ENCODE results near the gene IL17REL.
"Not testable (repeated sequence)": the region's sequence is repeated elsewhere in the genome, so short reads cannot be mapped to it uniquely, and the experiment has no call there.

IL17REL gene

GRCh38 chr22:49989826-49990225, 22.7 kb downstream of the IL17REL start:
- not testable (repeated sequence) for H3K27me3 ChIP-seq (ENCODE audit: control insufficient read depth in 3 of 3, insufficient read depth in 3 of 3, low read depth in 1 of 3, low read length in 3 of 3); H3K4me1 ChIP-seq (ENCODE audit: control insufficient read depth in 2 of 2, insufficient read depth in 1 of 2, low read depth in 1 of 2, low read length in 2 of 2); H2BK5ac ChIP-seq (ENCODE audit: low read length); H3K9ac ChIP-seq (ENCODE audit: low read depth, low read length, poor library complexity); H2BK120ac ChIP-seq (ENCODE audit: low read depth, low read length); DNase-seq (ENCODE audit: low spot score); H2BK12ac ChIP-seq (ENCODE audit: low read length); H2BK15ac ChIP-seq (ENCODE audit: low read length); H3K4ac ChIP-seq (ENCODE audit: low read length); H2AK5ac ChIP-seq (ENCODE audit: low read depth, low read length); H4K91ac ChIP-seq (ENCODE audit: low read depth, low read length, poor library complexity); H3K36me3 ChIP-seq (replicated peaks in 1 of 2; ENCODE audit: control insufficient read depth in 2 of 2, insufficient read depth in 2 of 2, low read length in 2 of 2); H3K18ac ChIP-seq (ENCODE audit: low read length); H3K4me2 ChIP-seq (ENCODE audit: insufficient read depth, low read length, poor library complexity, severe bottlenecking); H3K14ac ChIP-seq (ENCODE audit: low read length); H4K8ac ChIP-seq (ENCODE audit: low read depth, low read length); H3K27ac ChIP-seq (replicated peaks; ENCODE audit: low read length); H3K4me3 ChIP-seq (ENCODE audit: low read length in 2 of 2); H3K23ac ChIP-seq (ENCODE audit: low read depth, low read length, poor library complexity); H3K79me1 ChIP-seq (ENCODE audit: low read depth, low read length); H2AFZ ChIP-seq (ENCODE audit: low read length)
- H3K9me3 ChIP-seq (replicated peaks in 1 of 2; ENCODE audit: control insufficient read depth in 2 of 2, insufficient read depth in 1 of 2, low read depth in 1 of 2, low read length in 2 of 2): peaks cover 5 to 14% of the 10 kb centered on the region in 2 donors
- no CpG with 5 or more reads among the region's 24 CpGs for WGBS, 2 donors (ENCODE audit: extremely low coverage in 2 of 2, insufficient read length in 2 of 2, insufficient replicate concordance in 1 of 2)

DNA sequence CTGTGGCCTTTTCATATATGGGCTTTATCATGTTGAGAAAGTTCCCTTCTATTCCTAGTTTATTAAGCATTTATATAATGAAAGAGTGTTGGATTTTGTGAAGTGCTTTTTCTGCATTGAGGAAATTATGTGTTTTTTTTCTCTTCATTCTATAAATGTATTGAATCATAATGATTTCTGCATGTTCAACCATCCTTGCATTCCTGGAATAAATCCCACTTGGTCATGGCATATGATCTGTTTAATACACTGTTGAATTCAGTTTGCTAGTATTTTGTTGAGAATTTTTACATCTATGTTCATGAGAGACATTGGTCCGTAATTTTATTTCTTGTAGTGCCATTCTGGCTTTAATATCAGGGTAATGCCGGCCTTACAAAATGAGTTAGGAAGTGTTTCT, 26.2 kb downstream of the IL17REL start:
- H3K9ac ChIP-seq (ENCODE audit: low read depth, low read length, poor library complexity): no peak overlapping the region
- peaks cover 2 to 22% (median 17%) of the 10 kb centered on the region in 3 experiments for H3K27me3 ChIP-seq (ENCODE audit: control insufficient read depth in 3 of 3, insufficient read depth in 3 of 3, low read depth in 1 of 3, low read length in 3 of 3)
- no peak overlapping the region for H3K27ac ChIP-seq (replicated peaks; ENCODE audit: low read length)
- no peak overlapping the region for H2BK15ac ChIP-seq (ENCODE audit: low read length)
- no peak overlapping the region for H2AK5ac ChIP-seq (ENCODE audit: low read depth, low read length)
- H3K14ac ChIP-seq (ENCODE audit: low read length): no peak overlapping the region
- no peak overlapping the region for H4K8ac ChIP-seq (ENCODE audit: low read depth, low read length)
- H3K36me3 ChIP-seq (replicated peaks in 1 of 2; ENCODE audit: control insufficient read depth in 2 of 2, insufficient read depth in 2 of 2, low read length in 2 of 2): no peaks in the 10 kb centered on the region
- no peak overlapping the region for H3K4me3 ChIP-seq (ENCODE audit: low read length in 2 of 2)
- no peak overlapping the region for H3K18ac ChIP-seq (ENCODE audit: low read length)
- H3K4ac ChIP-seq (ENCODE audit: low read length): no peak overlapping the region
- H2AFZ ChIP-seq (ENCODE audit: low read length): no peak overlapping the region
- no peaks in the 10 kb centered on the region for H3K4me1 ChIP-seq (ENCODE audit: control insufficient read depth in 2 of 2, insufficient read depth in 1 of 2, low read depth in 1 of 2, low read length in 2 of 2)
- no peak overlapping the region for H2BK12ac ChIP-seq (ENCODE audit: low read length)
- peaks cover 5 to 13% of the 10 kb centered on the region in 2 donors for H3K9me3 ChIP-seq (replicated peaks in 1 of 2; ENCODE audit: control insufficient read depth in 2 of 2, insufficient read depth in 1 of 2, low read depth in 1 of 2, low read length in 2 of 2)
- no peak overlapping the region for H2BK5ac ChIP-seq (ENCODE audit: low read length)
- no peak overlapping the region for H3K4me2 ChIP-seq (ENCODE audit: insufficient read depth, low read length, poor library complexity, severe bottlenecking)
- H3K79me1 ChIP-seq (ENCODE audit: low read depth, low read length): no peaks in the 10 kb centered on the region
- no CpG with 5 or more reads among the region's 2 CpGs for WGBS, 2 donors (ENCODE audit: extremely low coverage in 2 of 2, insufficient read length in 2 of 2, insufficient replicate concordance in 1 of 2)
- H4K91ac ChIP-seq (ENCODE audit: low read depth, low read length, poor library complexity): no peak overlapping the region
- H3K23ac ChIP-seq (ENCODE audit: low read depth, low read length, poor library complexity): no peak overlapping the region
- DNase-seq (ENCODE audit: low spot score): no peak
- H2BK120ac ChIP-seq (ENCODE audit: low read depth, low read length): no peak overlapping the region

- Histone ChIP-seq H3K18ac (ENCODE audit: low read length) (peak overlapping the region; percentile 94), H4K91ac (ENCODE audit: low read depth, low read length, poor library complexity) (no peak overlapping the region), H3K4me3 (ENCODE audit: low read length in 2 of 2) (peak overlapping the region in 1 of 2 donors; percentile 23), H3K4me1 (ENCODE audit: control insufficient read depth in 2 of 2, insufficient read depth in 1 of 2, low read depth in 1 of 2, low read length in 2 of 2) (no peaks in the 10 kb centered on the region), H3K4ac (ENCODE audit: low read length) (no peak overlapping the region), H3K4me2 (ENCODE audit: insufficient read depth, low read length, poor library complexity, severe bottlenecking) (peak overlapping the region; percentile 25), H3K9me3 (replicated peaks in 1 of 2; ENCODE audit: control insufficient read depth in 2 of 2, insufficient read depth in 1 of 2, low read depth in 1 of 2, low read length in 2 of 2) (peaks cover 6 to 7% of the 10 kb centered on the region in 2 donors), H2BK12ac (ENCODE audit: low read length) (peak overlapping the region; percentile 58), H3K9ac (ENCODE audit: low read depth, low read length, poor library complexity) (no peak overlapping the region), H3K23ac (ENCODE audit: low read depth, low read length, poor library complexity) (peak overlapping the region; percentile 89), H3K27ac (replicated peaks; ENCODE audit: low read length) (no peak overlapping the region), H2BK120ac (ENCODE audit: low read depth, low read length) (no peak overlapping the region), H3K79me1 (ENCODE audit: low read depth, low read length) (no peaks in the 10 kb centered on the region), H3K14ac (ENCODE audit: low read length) (peak overlapping the region; percentile 82), H2AFZ (ENCODE audit: low read length) (peak overlapping the region; percentile 64), H3K36me3 (replicated peaks in 1 of 2; ENCODE audit: control insufficient read depth in 2 of 2, insufficient read depth in 2 of 2, low read length in 2 of 2) (no peaks in the 10 kb centered on the region), H4K8ac (ENCODE audit: low read depth, low read length) (no peak overlapping the region), H2BK5ac (ENCODE audit: low read length) (no peak overlapping the region), H3K27me3 (ENCODE audit: control insufficient read depth in 3 of 3, insufficient read depth in 3 of 3, low read depth in 1 of 3, low read length in 3 of 3) (peaks cover 2 to 22% (median 17%) of the 10 kb centered on the region in 3 experiments), H2AK5ac (ENCODE audit: low read depth, low read length) (peak overlapping the region; percentile 94), H2BK15ac (ENCODE audit: low read length) (peak overlapping the region; percentile 12)
- DNase-seq (ENCODE audit: low spot score): no peak
- no CpG with 5 or more reads among the region's 90 CpGs for WGBS, 2 donors (ENCODE audit: extremely low coverage in 2 of 2, insufficient read length in 2 of 2, insufficient replicate concordance in 1 of 2)
Measured at GRCh38 chr22:49983148-49984042, 29.2 kb downstream of the IL17REL start.

DNA sequence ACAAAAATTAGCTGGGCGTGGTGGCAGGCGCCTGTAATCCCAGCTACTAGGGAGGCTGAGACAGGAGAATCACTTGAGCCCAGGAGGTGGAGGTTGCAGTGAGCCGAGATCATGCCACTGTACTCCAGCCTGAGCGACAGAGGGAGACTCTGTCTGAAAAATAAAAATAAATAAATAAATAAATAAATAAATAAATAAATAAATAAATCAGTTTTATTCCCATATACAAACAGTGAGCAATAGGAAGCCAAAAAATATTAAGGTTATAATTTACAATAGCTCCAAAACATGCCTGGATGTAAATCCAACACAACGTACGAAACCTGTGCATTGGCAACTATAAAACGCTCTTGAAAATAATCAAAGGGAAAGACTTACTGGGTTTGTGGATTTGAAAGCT, 30.8 kb downstream of the IL17REL start:
- not testable (repeated sequence) for H3K18ac ChIP-seq (ENCODE audit: low read length); H4K8ac ChIP-seq (ENCODE audit: low read depth, low read length); H3K79me1 ChIP-seq (ENCODE audit: low read depth, low read length); H3K9ac ChIP-seq (ENCODE audit: low read depth, low read length, poor library complexity); H4K91ac ChIP-seq (ENCODE audit: low read depth, low read length, poor library complexity); DNase-seq (ENCODE audit: low spot score); H3K23ac ChIP-seq (ENCODE audit: low read depth, low read length, poor library complexity); H2BK120ac ChIP-seq (ENCODE audit: low read depth, low read length); H2AK5ac ChIP-seq (ENCODE audit: low read depth, low read length); H3K4me2 ChIP-seq (ENCODE audit: insufficient read depth, low read length, poor library complexity, severe bottlenecking); H2BK15ac ChIP-seq (ENCODE audit: low read length); H2BK12ac ChIP-seq (ENCODE audit: low read length); H3K4me3 ChIP-seq (ENCODE audit: low read length in 2 of 2); H2BK5ac ChIP-seq (ENCODE audit: low read length); H3K4me1 ChIP-seq (ENCODE audit: control insufficient read depth in 2 of 2, insufficient read depth in 1 of 2, low read depth in 1 of 2, low read length in 2 of 2); H3K14ac ChIP-seq (ENCODE audit: low read length); H3K27ac ChIP-seq (replicated peaks; ENCODE audit: low read length); H2AFZ ChIP-seq (ENCODE audit: low read length); H3K4ac ChIP-seq (ENCODE audit: low read length); H3K36me3 ChIP-seq (replicated peaks in 1 of 2; ENCODE audit: control insufficient read depth in 2 of 2, insufficient read depth in 2 of 2, low read length in 2 of 2); H3K9me3 ChIP-seq (replicated peaks in 1 of 2; ENCODE audit: control insufficient read depth in 2 of 2, insufficient read depth in 1 of 2, low read depth in 1 of 2, low read length in 2 of 2)
- peaks cover 2 to 22% (median 17%) of the 10 kb centered on the region in 3 experiments for H3K27me3 ChIP-seq (ENCODE audit: control insufficient read depth in 3 of 3, insufficient read depth in 3 of 3, low read depth in 1 of 3, low read length in 3 of 3)
- no CpG with 5 or more reads among the region's 7 CpGs for WGBS, 2 donors (ENCODE audit: extremely low coverage in 2 of 2, insufficient read length in 2 of 2, insufficient replicate concordance in 1 of 2)

Data from neuronal stem cell (in vitro differentiated cells).